NCI-H1105 (cell line): ENCODE results near the gene TOB1.
"Not testable (repeated sequence)": the region's sequence is repeated elsewhere in the genome, so short reads cannot be mapped to it uniquely, and the experiment has no call there.

ENCODE experiments used
- DNase-seq: peaks from one replicate; lab custom pipeline; 2025; lab: John Stamatoyannopoulos, UW

Gene TOB1

DNA sequence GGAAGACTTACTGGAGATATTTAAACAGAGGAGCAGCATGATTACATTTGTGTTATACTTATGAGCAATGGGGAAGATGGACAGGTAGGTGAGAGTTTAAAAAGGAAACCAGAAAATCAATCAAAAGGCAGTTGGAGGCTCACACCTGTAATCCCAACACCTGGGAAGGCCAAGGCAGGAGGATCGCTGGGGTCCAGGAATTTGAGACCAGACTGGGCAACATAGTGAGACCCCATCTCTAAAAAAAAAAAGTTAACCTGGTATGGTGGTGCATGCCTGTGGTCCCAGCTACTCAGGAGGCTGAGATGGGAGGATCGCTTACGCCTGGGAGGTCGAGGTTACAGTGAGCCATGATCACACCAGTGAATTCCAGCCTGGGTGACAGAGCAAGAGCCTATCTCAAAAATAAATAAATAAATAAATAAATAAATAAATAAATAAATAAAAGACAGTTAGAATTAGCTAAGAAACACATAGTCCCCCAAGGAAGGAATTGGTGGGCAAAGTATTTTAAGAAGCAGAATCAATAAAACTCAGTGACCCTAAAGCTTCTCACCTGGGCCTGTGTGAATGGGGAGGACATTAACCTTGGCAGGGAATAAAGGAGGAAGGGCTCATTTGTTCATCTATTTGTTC is 32.3 kb upstream of the TOB1 start:
- DNase-seq, result no peak

GRCh38 chr17:50894513-50894912 is 28.4 kb upstream of the TOB1 start:
- not testable (repeated sequence) for DNase-seq

- DNase-seq, result no peak
Measured at GRCh38 chr17:50893183-50893993, 27.2 kb upstream of the TOB1 start.

DNA sequence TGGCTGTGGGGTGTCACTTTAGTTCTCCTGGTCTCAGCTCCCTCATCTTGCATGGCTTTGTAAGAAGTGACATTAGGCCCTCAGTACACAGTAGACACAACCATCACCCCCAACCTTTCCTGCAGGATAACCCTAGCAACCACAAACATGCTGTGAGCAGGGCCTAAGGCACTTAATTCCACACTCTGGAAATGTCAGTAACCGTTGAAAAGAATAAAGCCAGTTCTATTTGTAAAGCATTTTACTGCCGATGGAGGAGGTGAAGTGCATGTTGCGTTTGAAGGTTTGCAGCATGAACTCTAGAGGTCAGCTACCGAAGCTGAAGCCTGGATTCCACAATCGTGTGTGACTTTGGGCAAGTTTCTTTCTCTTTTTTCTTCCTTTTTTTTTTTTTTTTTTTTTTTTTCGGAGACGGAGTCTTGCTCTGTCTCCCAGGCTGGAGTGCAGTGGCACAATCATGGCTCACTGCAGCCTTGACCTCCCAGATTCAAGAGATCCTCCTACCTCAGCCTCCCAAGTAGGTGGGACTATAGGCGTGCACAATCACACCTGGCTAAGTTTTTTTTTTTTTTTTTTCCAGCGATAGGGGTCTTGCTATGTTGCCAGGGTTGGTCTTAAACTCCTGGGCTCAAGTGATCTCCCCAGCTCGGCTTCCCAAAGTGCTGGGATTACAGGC is 26.1 kb upstream of the TOB1 start:
- no peak for DNase-seq

GRCh38 chr17:50891577-50891989 is 25.4 kb upstream of the TOB1 start:
- DNase-seq, result no peak

DNA sequence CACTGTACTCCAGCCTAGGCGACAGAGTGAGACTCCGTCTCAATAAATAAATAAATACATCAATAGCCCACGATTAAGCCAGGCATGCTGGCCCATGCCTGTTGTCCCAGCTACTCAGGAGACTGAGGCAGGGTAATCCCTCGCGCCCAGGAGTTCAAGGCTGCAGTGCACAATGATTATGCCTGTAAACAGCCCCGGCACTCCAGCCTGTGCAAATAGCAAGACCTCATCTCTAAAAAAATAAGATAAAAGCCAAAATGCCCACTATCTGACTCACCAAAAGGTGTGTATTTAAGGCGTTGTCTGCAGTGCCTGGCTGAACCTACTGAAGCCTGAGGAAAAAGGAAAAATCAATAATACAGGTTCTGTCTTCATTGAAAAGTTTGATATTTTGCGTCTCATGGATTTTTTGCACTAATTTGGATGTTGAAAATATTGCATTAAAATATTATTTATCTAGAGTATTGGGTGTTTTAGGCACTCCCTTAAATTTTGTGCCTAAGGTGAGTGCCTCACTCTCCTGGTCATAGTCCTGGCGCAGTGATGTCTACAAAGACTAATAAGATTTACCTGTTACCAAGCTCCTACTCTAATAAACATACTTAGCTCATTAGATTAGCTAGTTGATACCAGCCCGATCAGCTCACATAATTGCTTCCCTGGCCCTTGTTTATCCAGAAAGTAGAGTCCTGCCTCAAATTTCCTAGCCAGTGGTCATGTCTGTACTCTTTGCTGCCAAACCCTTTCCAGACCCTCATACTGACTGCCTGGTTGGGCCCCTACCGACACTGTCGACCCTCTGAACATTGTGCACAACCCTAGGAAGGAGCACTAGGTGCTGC is 24.7 kb upstream of the TOB1 start:
- DNase-seq, result no peak

GRCh38 chr17:50889528-50890118 is 23.5 kb upstream of the TOB1 start:
- no peak for DNase-seq

DNA sequence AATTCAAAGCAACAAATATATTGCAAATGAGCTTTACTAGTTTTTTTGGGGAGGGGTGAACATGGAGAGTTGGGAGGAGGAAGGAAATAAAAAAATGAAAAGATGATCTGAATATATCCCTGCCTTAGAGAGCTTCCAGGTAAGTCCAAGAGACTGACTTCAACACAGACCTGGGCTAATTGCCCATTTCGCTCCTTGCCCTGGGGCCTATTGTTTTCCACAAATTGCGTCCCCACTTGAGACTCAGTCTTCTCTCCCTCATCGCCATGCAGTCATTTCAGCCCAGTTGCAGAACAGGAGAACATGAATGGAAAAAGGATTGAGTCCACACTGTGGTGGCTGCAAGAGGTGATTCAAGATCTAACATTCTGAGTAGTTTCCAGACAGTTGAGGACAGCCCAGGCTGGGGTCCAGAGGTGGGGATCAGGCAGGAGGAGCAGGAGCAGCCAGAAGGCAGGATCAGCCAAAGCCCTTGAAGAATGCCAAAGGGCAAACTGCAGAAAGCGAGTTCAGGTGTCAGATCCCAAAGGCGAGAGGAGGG is 21.6 kb upstream of the TOB1 start:
- DNase-seq, result no peak

GRCh38 chr17:50884439-50885311 is 18.5 kb upstream of the TOB1 start:
- no peak for DNase-seq

DNA sequence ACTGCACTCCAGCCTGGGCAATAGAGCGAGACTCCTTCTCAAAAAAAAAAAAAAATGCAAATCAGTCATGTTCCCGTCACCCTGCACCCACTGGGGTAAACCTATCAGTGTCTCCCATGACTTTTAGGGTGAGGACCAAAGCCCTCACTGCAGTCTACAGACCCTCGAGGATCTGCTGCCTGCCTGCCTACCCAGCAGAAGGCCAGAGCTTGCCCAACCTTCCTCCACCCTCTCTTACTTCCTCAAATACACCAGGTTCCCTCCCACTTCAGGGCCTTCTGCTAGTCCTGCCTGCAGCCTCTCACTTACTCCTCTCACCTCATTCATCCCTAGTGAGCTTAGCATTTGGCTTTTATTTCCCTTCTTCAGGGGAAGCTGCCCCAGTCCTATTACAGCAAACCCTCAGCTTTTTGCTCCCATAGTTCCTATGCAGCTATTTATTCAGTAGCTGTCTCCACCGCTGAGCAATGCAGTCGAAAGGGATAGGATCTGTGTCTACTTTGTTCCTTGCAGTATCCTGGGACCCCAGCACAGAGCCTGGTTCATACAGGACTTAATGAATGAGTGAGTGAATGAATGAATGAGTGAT is 17.8 kb upstream of the TOB1 start:
- no peak for DNase-seq

- DNase-seq, result no peak
Measured at GRCh38 chr17:50882851-50883250, 16.7 kb upstream of the TOB1 start.

GRCh38 chr17:50881182-50881581 is 15.0 kb upstream of the TOB1 start:
- DNase-seq, result no peak

GRCh38 chr17:50879086-50879485 is 12.9 kb upstream of the TOB1 start:
- DNase-seq, result no peak

- DNase-seq, result no peak
Measured at GRCh38 chr17:50877838-50878237, 11.7 kb upstream of the TOB1 start.

- not testable (repeated sequence) for DNase-seq
Measured at GRCh38 chr17:50877042-50877441, 10.9 kb upstream of the TOB1 start.

GRCh38 chr17:50875074-50875473 is 8.9 kb upstream of the TOB1 start:
- DNase-seq, result no peak

DNA sequence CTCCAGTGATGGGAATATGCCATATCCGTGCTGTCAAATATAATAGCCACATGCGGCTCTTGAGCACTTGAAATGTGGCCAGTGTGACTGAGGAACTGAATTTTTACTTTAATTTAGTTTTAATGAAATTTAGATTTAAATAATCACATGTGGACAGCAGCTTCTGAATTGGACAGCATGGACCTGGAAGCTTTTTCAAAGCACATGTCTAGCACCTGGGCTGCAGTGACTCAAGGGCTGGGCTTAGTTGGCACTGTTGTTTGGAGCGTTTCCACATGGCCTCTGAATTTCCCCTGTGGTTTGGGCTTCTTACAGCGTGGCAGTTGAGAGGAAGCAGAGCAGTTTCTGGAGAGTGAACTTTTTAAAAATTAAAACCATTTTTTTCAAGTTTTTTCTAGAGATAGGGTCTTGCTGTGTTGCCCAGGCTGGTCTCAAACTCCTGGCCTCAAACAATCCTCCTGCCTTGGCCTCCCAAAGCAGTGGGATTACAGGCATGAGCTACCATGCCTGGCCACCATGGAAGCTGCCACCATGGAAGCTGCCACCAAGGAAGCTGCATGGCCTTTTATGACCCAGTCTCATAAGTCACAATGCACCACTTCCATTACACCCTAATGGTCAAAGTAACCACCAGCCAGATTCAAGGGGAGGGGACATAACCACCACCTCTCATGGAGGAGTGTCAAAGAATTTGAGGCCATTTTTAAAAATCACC is 6.7 kb upstream of the TOB1 start:
- DNase-seq, result no peak

DNA sequence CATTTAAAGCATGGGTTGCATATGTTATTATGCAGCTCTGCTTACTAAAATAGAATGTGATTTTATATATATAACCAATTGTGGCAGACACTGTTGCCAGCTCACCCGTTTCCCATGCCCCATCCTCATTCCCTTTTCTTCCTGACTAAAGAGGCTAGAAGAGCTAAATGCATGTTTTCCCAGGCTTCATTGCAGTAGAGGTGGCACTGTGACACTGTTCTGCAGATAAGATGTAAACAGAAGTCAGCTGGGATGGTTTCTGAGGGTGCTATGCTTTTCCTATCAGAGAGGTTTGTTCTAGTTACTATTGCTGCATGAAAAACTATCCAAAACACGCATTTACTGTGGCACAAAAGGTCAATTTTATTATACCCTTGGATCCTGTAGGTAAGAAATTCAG is 5.7 kb upstream of the TOB1 start:
- DNase-seq, result no peak

GRCh38 chr17:50871364-50871763 is 5.2 kb upstream of the TOB1 start:
- no peak for DNase-seq
